ENCODE results near the gene KRTAP9-4.
"Not testable (repeated sequence)": the region's sequence is repeated elsewhere in the genome, so short reads cannot be mapped to it uniquely, and the experiment has no call there.

The KRTAP9-4 gene, protein sequence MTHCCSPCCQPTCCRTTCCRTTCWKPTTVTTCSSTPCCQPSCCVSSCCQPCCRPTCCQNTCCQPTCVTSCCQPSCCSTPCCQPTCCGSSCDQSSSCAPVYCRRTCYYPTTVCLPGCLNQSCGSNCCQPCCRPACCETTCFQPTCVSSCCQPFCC
- 0 to 0.08 (median 0) reads per million in 18 experiments for total RNA-seq

DNA sequence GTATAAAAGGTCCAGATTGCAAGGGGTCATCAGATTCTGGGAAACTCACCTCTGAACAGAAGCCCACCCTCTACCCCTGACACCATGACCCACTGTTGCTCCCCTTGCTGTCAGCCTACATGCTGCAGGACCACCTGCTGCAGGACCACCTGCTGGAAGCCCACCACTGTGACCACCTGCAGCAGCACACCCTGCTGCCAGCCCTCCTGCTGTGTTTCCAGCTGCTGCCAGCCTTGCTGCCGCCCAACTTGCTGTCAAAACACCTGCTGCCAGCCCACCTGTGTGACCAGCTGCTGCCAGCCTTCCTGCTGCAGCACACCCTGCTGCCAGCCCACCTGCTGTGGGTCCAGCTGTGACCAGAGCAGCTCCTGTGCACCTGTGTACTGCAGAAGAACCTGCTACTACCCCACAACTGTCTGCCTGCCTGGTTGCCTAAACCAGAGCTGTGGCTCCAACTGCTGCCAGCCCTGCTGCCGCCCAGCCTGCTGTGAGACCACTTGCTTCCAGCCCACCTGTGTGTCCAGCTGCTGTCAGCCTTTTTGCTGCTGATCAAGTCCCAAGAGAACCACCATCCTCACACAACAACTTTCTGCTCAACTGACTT lies at the start of gene KRTAP9-4:
TSS of gene KRTAP9-4 (plus strand) at position 51 of the 604 bp plus-strand sequence. CDS start at position 85, 34 bp downstream.
- not testable (repeated sequence) for DNase-seq

DNA sequence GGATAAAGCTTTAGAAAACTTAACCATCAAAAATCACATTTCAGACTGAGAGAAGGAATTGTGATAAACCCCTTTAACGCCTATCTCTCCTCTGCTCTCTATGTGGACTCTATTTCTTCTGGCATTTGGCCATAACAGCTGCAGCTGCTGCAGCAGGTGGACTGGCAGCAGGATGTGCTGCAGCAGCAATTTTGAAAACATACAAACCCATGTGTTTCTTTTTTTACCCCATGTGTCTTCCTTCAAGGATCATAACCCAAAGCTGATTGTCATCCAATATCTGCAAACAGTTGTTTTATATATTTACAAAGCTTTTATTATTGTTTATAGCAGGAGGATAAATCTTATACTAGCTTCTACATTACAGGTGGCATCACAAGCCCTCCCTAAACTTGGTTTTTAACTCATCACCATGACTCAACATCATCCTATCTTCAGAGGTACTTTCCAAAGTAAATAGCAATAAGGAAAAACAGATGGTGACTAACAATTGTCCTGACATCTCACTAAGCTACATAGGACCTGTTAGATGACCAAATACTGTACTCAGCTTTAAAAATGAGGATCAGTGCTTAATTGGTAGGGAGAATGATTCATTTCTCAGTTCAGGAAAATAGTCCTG lies 37.5 kb upstream of the KRTAP9-4 start:
- DNase-seq, result no peak

DNA sequence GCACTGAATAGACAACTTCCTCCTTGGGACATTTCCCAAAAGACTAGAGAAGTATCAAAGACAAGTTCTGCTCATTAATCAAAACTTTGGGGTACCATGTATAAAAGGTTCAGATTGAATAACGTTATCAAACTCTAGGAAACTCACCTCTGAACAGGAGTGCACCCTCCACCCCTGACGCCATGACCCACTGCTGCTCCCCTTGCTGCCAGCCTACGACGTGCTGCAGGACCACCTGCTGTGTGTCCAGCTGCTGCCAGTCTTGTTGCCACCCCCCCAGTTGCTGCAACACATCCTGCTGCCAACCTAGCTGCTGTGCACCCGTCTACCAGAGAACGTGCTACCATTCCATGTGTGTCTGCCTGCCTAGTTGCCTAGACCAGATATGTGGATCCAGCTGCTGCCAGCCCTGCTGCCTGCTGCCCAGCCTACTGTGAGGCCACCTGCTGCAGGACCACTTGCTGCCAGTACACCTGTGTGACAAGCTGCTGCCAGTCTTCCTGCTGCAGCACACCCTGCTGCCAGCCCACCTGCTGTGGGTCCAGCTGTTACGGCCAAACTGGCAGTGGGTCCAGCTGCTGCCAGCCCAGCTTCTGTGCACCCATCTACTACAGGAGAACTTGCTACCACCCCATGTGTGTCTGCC lies 36.8 kb upstream of the KRTAP9-4 start:
- DNase-seq, result no peak

DNA sequence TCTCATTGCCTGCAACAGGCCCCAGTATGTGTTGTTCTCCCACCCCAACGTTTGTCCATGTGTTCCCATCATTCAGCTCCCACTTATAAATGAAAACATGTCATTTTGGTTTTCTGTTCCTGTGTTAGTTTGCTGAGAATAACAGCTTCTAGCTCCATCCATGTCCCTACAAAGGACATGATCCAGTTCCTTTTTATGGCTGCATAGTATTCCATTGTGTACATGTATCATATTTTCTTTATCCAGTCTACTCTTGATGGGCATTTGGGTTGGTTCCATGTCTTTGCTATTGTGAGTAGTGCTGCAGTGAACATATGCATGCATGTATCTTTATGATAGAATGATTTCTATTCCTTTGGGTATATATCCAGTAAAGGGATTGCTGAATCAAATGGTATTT lies 33.8 kb upstream of the KRTAP9-4 start:
- DNase-seq, result no peak

DNA sequence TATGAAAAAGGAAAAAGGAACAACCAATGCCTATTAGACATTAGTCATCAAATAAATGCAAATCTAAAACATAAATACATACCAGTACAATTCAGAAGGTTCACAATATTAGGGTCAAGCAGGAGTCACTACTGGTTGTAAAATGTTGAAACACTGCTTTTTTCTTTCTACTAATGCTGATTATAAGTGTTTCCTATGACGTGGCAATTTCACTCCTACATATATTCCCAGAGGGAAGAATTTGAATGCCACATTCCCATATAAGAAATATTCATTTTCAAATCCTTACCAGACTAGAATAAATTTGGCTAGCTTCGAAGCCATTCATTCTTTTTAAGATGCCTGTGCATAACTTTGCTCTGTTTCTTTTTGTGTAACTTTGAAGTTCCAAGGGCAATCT lies 25.7 kb upstream of the KRTAP9-4 start:
- no peak for DNase-seq

DNA sequence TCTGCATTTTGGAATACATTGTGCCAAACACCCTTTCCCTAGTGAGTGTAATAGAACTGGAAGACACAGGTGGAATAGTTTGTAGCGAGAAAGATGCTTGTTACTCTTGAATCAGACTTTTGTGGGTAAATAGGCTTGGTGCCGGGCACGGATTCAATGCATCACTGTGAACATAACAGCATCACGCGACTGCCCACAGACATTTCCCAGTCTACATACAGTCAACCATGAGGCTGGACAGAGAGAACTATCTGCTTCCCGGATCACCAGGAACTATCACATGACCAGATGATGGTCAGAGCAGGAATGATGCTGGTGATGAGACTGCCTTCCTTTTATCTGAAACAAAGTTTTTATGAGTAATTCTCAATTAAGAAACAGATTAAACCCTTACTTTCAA lies 23.4 kb upstream of the KRTAP9-4 start:
- no peak for DNase-seq

DNA sequence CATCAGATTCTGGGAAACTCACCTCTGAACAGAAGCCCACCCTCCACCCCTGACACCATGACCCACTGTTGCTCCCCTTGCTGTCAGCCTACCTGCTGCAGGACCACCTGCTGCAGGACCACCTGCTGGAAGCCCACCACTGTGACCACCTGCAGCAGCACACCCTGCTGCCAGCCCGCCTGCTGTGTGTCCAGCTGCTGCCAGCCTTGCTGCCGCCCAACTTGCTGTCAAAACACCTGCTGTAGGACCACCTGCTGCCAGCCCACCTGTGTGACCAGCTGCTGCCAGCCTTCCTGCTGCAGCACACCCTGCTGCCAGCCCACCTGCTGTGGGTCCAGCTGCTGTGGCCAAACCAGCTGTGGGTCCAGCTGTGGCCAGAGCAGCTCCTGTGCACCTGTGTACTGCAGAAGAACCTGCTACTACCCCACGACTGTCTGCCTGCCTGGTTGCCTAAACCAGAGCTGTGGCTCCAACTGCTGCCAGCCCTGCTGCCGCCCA lies 22.8 kb upstream of the KRTAP9-4 start, which contains the start of gene KRTAP9-2:
TSS of gene KRTAP9-2 (plus strand) at position 51 of the 498 bp plus-strand sequence. CDS start at position 58, 7 bp downstream.
- DNase-seq, result not testable (repeated sequence)

DNA sequence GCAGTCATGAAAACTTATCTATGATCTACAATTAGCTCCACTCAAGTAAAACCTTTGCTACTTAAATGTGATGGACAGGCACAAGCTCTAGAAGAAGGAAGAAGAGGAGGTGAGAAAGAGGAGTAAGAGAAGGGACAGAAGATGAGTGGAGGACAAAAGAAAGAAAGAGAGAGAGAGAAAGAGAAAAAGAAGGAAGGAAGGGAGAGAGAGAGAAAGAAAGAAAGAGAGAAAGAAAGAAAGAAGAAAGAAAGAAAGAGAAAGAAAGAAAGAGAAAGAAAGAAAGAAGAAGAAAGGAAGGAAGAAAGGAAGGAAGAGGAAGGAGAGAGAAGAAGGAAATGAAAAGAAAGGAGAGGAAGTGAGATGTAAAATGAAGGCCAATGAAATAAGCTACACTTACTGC lies 19.4 kb upstream of the KRTAP9-4 start:
- DNase-seq, result no peak

DNA sequence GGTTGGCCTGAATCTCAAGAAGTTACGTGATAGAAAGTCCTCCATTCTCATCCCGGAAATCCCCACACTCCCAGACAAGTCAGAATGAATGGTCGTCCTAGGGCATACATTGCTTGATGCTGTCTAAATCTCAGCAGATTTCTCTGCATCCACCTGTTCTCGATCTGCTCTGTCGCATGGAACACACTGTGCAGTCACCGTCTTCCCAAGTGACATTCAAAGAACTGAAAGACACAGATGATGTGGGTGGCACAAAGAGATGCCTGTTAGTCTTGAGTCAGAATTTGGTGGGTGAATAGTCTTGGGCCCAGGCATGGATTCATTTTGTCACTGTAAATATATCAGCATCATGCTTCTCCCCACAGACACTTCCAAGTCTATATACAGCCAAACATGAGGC lies 17.8 kb upstream of the KRTAP9-4 start:
- no peak for DNase-seq

DNA sequence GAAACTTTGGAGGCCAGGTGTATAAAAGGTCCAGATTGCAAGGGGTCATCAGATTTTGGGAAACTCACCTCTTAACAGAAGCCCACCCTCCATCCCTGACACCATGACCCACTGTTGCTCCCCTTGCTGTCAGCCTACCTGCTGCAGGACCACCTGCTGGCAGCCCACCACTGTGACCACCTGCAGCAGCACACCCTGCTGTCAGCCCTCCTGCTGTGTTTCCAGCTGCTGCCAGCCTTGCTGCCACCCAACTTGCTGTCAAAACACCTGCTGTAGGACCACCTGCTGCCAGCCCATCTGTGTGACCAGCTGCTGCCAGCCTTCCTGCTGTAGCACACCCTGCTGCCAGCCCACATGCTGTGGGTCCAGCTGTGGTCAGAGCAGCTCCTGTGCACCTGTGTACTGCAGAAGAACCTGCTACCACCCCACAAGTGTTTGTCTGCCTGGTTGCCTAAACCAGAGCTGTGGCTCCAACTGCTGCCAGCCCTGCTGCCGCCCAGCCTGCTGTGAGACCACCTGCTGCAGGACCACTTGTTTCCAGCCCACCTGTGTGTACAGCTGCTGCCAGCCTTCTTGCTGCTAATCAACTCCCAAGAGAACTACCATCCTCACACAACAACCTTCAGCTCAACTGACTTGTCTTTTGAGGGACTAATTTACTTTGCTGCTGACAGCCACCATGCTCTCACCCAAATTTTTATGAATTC lies 16.9 kb upstream of the KRTAP9-4 start, which contains the start of gene KRTAP9-3:
TSS of gene KRTAP9-3 (plus strand) at position 51 of the 707 bp plus-strand sequence. CDS start at position 104, 53 bp downstream.
- not testable (repeated sequence) for DNase-seq

DNA sequence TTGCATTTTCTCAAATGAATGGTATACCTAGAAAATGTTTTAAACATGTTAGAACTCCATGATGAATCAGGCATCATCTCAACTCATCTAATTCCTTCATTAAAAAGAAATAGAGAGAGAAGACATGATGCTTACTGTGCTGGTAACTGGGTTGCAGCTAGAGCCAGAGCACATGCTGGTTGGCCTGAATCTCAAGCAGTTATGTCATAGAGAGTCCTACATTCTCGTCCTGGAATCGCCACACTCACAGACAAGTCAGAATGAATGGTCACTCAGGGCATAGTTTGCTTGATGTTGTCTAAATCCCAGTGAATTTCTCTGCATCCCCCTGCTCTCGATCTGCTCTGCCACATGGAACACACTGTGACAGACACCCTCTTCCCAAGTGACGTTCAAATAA lies 12.4 kb upstream of the KRTAP9-4 start:
- not testable (repeated sequence) for DNase-seq

DNA sequence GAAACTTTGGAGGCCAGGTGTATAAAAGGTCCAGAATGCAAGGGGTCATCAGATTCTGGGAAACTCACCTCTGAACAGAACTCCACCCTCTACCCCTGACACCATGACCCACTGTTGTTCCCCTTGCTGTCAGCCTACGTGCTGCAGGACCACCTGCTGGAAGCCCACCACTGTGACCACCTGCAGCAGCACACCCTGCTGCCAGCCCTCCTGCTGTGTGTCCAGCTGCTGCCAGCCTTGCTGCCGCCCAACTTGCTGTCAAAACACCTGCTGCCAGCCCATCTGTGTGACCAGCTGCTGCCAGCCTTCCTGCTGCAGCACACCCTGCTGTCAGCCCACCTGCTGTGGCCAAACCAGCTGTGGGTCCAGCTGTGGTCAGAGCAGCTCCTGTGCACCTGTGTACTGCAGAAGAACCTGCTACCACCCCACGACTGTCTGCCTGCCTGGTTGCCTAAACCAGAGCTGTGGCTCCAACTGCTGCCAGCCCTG lies 11.5 kb upstream of the KRTAP9-4 start, which contains the start of gene KRTAP9-8:
TSS of gene KRTAP9-8 (plus strand) at position 51 of the 489 bp plus-strand sequence. CDS start at position 104, 53 bp downstream.
- not testable (repeated sequence) for DNase-seq

DNA sequence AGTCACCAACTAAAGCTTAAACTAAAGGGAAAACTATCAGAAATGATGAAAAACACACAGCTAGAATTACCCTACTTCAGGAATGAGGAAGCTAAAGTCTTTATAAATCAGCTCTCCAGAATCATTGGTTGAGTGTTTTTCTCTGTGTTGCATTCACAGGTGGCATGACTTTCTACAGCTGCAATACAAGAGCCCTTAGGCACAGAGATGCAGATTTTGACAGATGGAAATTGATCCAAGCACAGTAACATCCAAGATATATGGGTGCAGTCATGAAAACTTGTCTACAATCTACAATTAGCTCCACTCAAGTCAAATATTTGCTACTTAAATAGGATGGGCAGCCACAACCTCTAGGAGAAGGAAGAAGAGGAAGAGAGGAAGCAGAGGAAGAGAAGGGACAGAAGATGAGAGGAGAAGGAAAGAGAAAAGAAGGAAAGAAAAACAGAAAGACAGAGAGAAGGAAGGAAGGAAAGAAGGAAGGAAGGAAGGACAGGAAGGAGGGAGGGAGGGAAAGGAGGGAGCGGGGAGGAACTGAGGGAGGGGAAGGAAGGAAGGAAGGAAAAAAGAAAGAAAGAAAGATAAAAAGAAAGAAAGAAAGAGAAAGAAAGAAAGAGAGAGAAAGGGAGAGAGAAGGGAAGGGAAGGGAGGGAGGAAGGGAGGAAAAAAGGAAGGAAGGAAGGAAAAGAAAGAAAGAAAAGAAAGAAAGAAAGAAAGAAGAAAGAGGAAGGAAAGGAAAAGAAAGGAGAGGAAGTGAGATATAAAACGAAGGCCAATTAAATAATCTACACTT lies 2.3 kb upstream of the KRTAP9-4 start:
- DNase-seq, result not testable (repeated sequence)

DNA sequence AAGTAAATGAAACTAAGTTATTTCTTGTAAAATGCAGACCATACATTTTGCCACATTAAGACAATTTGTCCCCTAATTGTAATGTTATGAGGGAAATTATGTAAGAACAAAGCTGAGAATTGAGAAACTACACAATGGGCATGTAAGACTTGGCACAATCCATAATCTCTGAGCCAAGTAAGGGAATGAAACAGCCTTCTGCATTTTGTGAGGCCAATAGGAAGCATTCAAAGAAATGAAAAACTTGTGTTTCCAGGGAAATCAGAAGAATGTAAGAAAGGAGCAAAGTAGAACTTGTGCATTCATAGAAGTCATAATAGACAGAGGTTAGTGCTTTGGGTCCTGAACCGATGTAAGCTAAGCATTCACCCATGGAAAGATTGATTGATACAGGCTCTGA lies 1.8 kb downstream of the KRTAP9-4 start:
- DNase-seq, result no peak

DNA sequence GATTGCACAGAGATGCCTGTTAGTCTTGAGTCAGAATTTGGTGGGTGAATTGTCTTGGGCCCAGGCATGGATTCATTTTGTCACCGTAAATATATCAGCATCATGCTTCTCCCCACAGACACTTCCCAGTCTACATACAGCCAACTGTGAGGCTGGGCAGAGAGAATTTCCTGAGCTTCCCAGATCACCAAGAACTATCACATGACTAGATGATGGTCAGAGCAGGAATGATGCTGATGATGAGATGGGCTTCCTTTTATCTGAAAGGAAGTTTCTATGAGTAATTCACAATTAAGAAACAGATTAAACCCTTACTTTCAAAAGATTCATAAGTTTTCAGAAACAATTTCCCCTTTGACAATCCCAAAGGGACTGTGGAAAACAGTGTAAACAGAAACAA lies 5.4 kb downstream of the KRTAP9-4 start:
- DNase-seq, result no peak

DNA sequence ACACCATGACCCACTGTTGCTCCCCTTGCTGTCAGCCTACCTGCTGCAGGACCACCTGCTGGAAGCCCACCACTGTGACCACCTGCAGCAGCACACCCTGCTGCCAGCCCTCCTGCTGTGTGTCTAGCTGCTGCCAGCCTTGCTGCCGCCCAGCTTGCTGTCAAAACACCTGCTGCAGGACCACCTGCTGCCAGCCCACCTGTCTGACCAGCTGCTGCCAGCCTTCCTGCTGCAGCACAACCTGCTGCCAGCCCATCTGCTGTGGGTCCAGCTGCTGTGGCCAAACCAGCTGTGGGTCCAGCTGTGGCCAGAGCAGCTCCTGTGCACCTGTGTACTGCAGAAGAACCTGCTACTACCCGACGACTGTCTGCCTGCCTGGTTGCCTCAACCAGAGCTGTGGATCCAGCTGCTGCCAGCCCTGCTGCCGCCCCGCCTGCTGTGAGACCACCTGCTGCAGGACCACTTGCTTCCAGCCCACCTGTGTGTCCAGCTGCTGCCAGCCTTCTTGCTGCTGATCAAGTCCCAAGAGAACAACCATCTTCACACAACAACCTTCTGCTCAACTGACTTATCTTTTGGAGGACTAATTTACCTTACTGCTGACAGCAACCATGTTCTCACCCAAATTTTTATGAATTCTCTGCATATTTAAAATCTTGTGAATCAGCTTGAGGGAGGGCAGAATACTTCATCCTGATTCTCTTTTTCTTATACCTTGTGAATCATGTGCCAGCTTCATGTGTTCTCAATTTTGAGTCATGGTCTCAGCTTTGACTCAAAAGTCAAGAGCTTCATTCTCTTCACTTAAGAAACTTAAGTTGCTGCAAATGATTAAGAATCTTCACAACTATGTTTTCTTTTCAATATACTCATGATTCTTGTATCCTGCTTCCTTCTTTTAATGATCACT lies 6.1 kb downstream of the KRTAP9-4 start, which contains the start of gene KRTAP9-9:
TSS of gene KRTAP9-9 (plus strand) at position 4 of the 910 bp plus-strand sequence.
- not testable (repeated sequence) for DNase-seq

DNA sequence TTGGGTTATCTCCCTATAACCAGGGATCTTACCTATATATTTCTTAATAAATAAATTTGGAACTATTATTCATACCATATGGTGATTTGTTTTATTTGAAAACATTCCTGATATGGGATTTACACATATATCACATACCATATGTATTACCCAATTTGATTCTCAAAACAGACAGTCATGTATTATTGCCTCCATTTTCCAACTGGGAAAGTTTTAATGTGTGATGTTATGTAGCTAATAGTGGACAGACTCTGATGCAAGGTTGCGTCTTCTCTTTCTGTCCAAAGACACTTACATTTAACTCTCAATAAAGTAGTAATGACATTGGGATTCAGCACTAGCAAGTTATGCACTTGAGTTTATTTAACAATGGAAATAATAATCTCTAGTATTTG lies 6.8 kb downstream of the KRTAP9-4 start:
- DNase-seq, result no peak

DNA sequence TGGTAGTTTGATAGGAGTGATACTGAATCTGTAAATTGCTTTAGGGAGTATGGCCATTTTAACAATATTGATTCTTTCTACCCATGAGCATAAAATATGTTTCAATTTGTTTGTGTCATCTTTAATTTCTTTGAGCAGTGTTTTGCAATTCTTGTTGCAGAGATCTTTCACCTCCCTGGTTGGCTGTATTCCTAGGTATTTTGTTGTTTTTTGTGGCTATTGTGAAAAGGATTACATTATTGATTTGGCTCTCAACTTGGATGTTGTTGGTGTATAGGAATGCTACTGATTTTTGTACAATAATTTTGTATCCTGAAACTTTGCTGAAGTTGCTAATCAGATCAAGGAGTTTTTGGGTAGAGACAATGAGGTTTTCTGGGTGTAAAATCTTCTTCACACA lies 8.9 kb downstream of the KRTAP9-4 start:
- DNase-seq, result no peak

DNA sequence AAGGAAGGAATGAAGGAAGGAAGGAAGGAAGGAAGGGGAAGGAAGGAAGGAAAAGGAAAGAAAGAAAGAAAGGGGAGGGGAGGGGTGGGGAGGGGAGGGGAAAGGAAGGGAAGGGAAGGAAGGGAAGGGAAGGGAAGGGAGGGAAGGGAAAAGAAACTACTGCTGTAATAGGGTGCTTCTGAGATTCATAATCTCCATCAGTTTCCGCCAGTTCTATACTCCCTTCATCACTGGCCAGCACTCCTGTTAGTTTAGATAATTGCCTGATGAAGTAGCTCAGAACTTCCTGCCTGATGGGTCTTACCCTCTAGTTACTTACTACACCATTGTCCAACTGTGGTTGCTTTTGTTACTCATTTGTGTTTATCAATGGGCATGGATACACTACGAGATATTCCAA lies 13.7 kb downstream of the KRTAP9-4 start:
- DNase-seq, result no peak

DNA sequence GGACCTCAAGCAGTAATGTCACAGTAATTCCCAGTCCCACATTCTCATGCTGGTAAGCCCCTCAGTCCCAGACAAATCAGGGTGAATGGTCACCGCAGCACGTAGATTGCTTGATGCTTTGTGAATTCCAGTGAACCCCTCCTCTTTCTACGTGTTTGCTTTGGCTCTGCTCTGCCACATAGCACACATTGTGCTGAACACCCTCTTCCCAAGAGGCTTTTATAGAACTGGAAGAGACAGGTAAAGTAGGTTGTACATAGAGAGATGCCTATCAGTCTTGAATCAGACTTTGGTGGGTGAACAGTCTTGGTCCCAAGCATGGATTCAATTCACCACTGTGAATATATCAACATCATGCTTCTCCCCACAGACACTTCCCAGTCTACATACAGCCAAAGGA lies 15.1 kb downstream of the KRTAP9-4 start:
- DNase-seq, result no peak
